HCT116 (cell line): ENCODE data around the gene RGPD5. TPM values are rescaled to one million over a fixed set of nuclear protein-coding genes. Genes with fewer than 3 reads are reported as not detected.
"Not testable (repeated sequence)": the region's sequence is repeated elsewhere in the genome, so short reads cannot be mapped to it uniquely, and the experiment has no call there.

ENCODE experiments used
- ATAC-seq: fragments of 200-7000 bp; cut with Tn5 transposase; 2 replicates; pipeline ENCODE4 v1.9.1; 2020; ENCODE audit warnings: mild to moderate bottlenecking, moderate library complexity
- BruUV-seq: library from RNA; stranded (reverse); fragments of 400-500 nt; replicated peaks from 2 replicates; lab custom pipeline; 2021; lab: Mats Ljungman, UMichigan
- CTCF ChIA-PET: fragments of 300-600 bp; sonication (Branson Sonifier 250); formaldehyde crosslinking; loops from one replicate; lab custom pipeline; 2021; ENCODE audit warnings: antibody characterized with exemption; lab: Charles Lee
- POLR2A ChIA-PET: fragments of 300-600, 350-600 bp; sonication (Branson Sonifier 250); formaldehyde crosslinking; loops from one replicate; lab custom pipeline; 2021; ENCODE audit warnings: antibody characterized with exemption; lab: Charles Lee
- RAD21 ChIA-PET, 2 experiments: fragments of 300-600 bp; sonication (Branson Sonifier 250); formaldehyde crosslinking; loops; one replicate each; lab custom pipeline; 2023; ENCODE audit warnings: low total read pairs in 2 of 2; ENCODE audit not compliant: uncharacterized antibody in 2 of 2, unreplicated experiment in 2 of 2, low non-redundant PET in 1 of 2; lab: Charles Lee
- DNase-seq: peaks from one replicate; pipeline ENCODE4 v3.0.0-alpha.2; 2010; ENCODE audit warnings: low read depth, low spot score
- H2AFZ ChIP-seq: fragments of 200-600 bp; shearing (Covaris generic), sonication (generic); 2 replicates; pipeline ENCODE4 v1.6.1; 2017; ENCODE audit warnings: low read depth, mixed run types, mixed read lengths, antibody characterized with exemption, low read length; ENCODE audit not compliant: poor library complexity, severe bottlenecking
- H3K27ac ChIP-seq: 2 replicates; pipeline ENCODE4 v1.5.1; 2012; ENCODE audit warnings: low read depth, low read length
- H3K27me3 ChIP-seq: fragments of 200-600 bp; sonication (generic); 2 replicates; pipeline ENCODE4 v1.6.1; 2016; ENCODE audit warnings: mixed run types, low read length, mixed read lengths; ENCODE audit not compliant: insufficient read depth
- H3K36me3 ChIP-seq, 2 experiments: fragments of 200-500 bp in 1 of 2; fragments of 200-600 bp in 1 of 2; sonication (Bioruptor generic) in 1 of 2; sonication (generic) in 1 of 2; 2 replicates each; pipeline versions ENCODE4 v1.5.1 to v1.6.1; 2014 to 2016; ENCODE audit warnings: low read length in 2 of 2, inconsistent platforms in 1 of 2, mixed read lengths in 1 of 2, mixed run types in 1 of 2; ENCODE audit not compliant: insufficient read depth in 2 of 2, control insufficient read depth in 1 of 2
- H3K4me1 ChIP-seq, 2 experiments: fragments of 200-600 bp in 1 of 2; sonication (generic) in 1 of 2; 2 replicates each; pipeline versions ENCODE4 v1.5.1 to v1.6.1; 2012 to 2017; ENCODE audit warnings: low read length in 2 of 2, inconsistent platforms in 1 of 2, mild to moderate bottlenecking in 1 of 2, mixed read lengths in 1 of 2, mixed run types in 1 of 2, moderate library complexity in 1 of 2; ENCODE audit not compliant: insufficient read depth in 2 of 2, control insufficient read depth in 1 of 2
- H3K4me2 ChIP-seq: fragments of 200-600 bp; sonication (generic); 2 replicates; pipeline ENCODE4 v1.6.1; 2017; ENCODE audit warnings: mixed run types, low read length, mixed read lengths
- H3K4me3 ChIP-seq, 2 experiments: fragments of 200-600 bp in 1 of 2; sonication (generic) in 1 of 2; replicated peaks in 1 of 2; 2 replicates each; pipeline ENCODE4 v1.5.1; 2011 to 2016; ENCODE audit warnings: low read length in 2 of 2, control low read depth in 1 of 2, low read depth in 1 of 2, mild to moderate bottlenecking in 1 of 2, mixed read lengths in 1 of 2, mixed run types in 1 of 2
- H3K79me2 ChIP-seq: fragments of 200-600 bp; sonication (generic); 2 replicates; pipeline ENCODE4 v1.6.1; 2017; ENCODE audit warnings: mild to moderate bottlenecking, mixed run types, low read length, moderate library complexity, mixed read lengths; ENCODE audit not compliant: insufficient read depth
- H3K9ac ChIP-seq: fragments of 200-600 bp; sonication (generic); 2 replicates; pipeline ENCODE4 v1.6.1; 2016; ENCODE audit warnings: low read length, mixed read lengths
- H3K9me2 ChIP-seq: fragments of 200-600 bp; sonication (generic), shearing (Covaris generic); 2 replicates; pipeline ENCODE4 v1.6.1; 2017; ENCODE audit warnings: mixed run types, mild to moderate bottlenecking, moderate library complexity; ENCODE audit not compliant: insufficient read depth
- H3K9me3 ChIP-seq, 2 experiments: fragments of 200-500 bp in 1 of 2; fragments of 200-600 bp in 1 of 2; sonication (Bioruptor generic) in 1 of 2; sonication (generic) in 1 of 2; 2 replicates each; pipeline ENCODE4 v1.6.1; 2014 to 2017; ENCODE audit warnings: low read length in 2 of 2, mixed read lengths in 2 of 2, inconsistent platforms in 1 of 2, low read depth in 1 of 2, mild to moderate bottlenecking in 1 of 2, mixed run types in 1 of 2, moderate library complexity in 1 of 2; ENCODE audit not compliant: control insufficient read depth in 1 of 2, insufficient read depth in 1 of 2
- H4K20me1 ChIP-seq: fragments of 200-600 bp; sonication (generic), shearing (Covaris generic); 2 replicates; pipeline ENCODE4 v1.6.1; 2017; ENCODE audit warnings: mixed run types, mild to moderate bottlenecking, moderate library complexity; ENCODE audit not compliant: insufficient read depth
- intact Hi-C: fragments of 100-400 bp; cut with micrococcal nuclease; formaldehyde crosslinking; loops from 2 replicates; pipeline ENCODE4 v1.10.0; 2022
- total RNA-seq: library from RNA; stranded (reverse); gene quantifications from one replicate; pipeline ENCODE4 v1.2.1, GENCODE V29; 2021; ENCODE audit not compliant: unreplicated experiment

The RGPD5 gene
- total RNA-seq, 1 experiment from 2014 or later: 39.1 TPM

DNA sequence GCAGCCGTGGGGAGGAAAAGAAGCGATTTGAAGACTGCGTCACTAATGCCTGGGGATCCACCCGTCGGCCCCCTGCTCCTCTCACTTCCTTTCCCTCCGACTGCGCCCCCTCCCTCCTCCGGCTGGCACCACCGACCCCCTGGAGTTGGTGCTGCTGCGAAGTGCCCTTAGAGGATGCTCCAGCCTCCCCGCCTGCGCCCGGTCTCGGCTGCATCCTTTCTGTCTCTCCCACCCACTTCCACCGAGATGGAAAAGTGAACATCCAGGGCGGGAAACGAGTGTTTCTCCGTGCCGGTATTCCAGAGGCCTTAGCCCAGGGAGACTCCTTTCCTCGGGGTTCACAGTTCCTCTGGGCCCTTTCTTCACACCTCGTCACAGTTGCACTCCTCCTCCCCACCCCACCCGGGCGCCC, 33.1 kb upstream of the RGPD5 start:
- H3K4me1 ChIP-seq, H3K4me2 ChIP-seq, H3K4me3 ChIP-seq, H3K9me3 ChIP-seq, H4K20me1 ChIP-seq, H3K9me2 ChIP-seq, intact Hi-C loops, BruUV-seq, H3K9ac ChIP-seq, CTCF ChIA-PET, DNase-seq, H3K27me3 ChIP-seq, H3K79me2 ChIP-seq, H3K36me3 ChIP-seq, H3K27ac ChIP-seq, H2AFZ ChIP-seq, POLR2A ChIA-PET, RAD21 ChIA-PET: not testable (repeated sequence)
- peak; percentile 8; the same call in 1 of the 2 replicates for ATAC-seq

DNA sequence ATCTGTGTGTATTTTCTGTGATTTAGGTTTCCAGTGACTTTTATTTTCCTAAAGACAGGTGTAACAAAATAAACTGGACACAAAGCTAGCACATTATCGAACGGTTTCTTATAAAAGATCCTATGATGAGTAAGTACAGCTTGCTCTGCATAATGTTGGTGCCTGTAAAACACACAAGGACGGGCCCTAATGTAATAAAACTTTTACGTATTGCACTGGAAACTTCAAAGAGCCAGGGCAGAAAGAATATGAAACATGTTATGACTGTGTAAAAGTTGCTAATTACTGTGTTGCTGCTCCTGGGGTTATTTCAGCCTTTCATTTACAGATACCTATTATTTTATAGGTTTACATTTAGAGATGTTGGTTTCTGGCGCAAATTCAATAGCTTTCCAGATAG, 32.1 kb upstream of the RGPD5 start:
- H3K4me1 ChIP-seq, H4K20me1 ChIP-seq, H3K27me3 ChIP-seq, H3K9me3 ChIP-seq, intact Hi-C loops, POLR2A ChIA-PET, H3K36me3 ChIP-seq, ATAC-seq, CTCF ChIA-PET, H3K4me3 ChIP-seq, H3K9me2 ChIP-seq, H3K79me2 ChIP-seq, H3K27ac ChIP-seq, H3K9ac ChIP-seq, RAD21 ChIA-PET, H3K4me2 ChIP-seq, DNase-seq, BruUV-seq, H2AFZ ChIP-seq: not testable (repeated sequence)

DNA sequence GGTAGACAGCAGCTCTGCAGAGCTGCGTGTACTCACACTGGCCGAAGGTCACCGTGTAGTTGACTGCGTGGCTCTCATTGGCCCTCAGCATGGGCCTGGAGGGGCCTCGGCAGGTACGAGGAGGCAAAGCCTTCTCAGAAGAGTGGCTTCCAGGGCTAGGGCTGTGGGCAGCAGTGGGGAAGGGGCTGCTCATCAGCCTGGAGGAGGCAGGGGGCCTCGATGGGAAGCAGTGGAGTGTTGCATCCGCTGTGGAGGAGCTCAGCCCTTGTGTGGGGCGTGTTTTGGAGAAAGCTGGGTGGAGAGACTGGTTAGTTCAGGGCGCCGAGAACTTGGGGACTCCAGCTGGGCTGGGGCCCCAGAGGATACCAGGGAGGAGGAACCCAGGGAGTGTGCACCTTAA, 28.0 kb upstream of the RGPD5 start:
- POLR2A ChIA-PET, H3K4me1 ChIP-seq, ATAC-seq: not testable (repeated sequence)

DNA sequence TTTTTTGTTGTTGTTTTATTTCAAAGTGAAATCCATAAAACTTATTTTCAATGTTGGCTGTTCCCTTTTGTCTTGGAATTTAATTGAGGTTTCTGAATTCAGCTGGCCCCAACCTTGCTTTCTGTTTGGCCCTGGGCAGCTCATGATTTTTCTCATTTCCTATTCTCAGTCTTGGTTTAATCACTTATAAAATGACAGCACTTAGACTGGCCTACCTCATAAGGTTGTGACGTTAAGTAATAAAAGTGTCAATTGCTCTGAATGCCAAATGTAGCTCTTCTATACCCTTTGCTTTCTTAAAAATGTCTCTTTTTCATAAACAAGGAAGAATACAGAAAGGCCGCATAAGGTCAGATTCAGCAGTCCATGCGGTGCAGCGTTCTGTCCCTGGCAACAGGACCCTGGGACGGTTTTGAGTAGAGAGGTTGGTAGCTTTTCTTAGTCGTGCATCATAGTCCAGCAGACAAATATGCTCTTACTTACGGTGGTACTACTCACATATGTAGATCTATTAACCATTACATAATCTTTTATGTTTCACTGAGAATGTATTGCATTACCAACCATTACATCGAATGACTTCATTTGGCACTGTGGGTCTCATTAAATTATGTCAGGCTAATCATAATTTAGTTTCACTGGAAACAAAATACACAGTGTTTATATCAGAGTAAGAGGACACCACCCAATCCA, 27.1 kb upstream of the RGPD5 start:
- H3K4me3 ChIP-seq, intact Hi-C loops, H3K4me1 ChIP-seq, H3K9me2 ChIP-seq, H3K27me3 ChIP-seq, CTCF ChIA-PET, H3K9ac ChIP-seq, H4K20me1 ChIP-seq, H3K79me2 ChIP-seq, H3K4me2 ChIP-seq, H3K36me3 ChIP-seq, H3K27ac ChIP-seq, POLR2A ChIA-PET, H2AFZ ChIP-seq, H3K9me3 ChIP-seq, RAD21 ChIA-PET, DNase-seq, ATAC-seq, BruUV-seq: not testable (repeated sequence)

More for the DNA sequence above, 28.0 kb upstream of the RGPD5 start:
- H3K36me3 ChIP-seq, H2AFZ ChIP-seq, H3K79me2 ChIP-seq, DNase-seq, CTCF ChIA-PET, BruUV-seq, RAD21 ChIA-PET, H3K9ac ChIP-seq, H3K27ac ChIP-seq, H3K4me2 ChIP-seq, intact Hi-C loops, H3K4me3 ChIP-seq, H3K9me2 ChIP-seq, H3K9me3 ChIP-seq, H3K27me3 ChIP-seq, H4K20me1 ChIP-seq: not testable (repeated sequence)
